ENCODE data around the gene PTPRK.

The PTPRK gene

DNA sequence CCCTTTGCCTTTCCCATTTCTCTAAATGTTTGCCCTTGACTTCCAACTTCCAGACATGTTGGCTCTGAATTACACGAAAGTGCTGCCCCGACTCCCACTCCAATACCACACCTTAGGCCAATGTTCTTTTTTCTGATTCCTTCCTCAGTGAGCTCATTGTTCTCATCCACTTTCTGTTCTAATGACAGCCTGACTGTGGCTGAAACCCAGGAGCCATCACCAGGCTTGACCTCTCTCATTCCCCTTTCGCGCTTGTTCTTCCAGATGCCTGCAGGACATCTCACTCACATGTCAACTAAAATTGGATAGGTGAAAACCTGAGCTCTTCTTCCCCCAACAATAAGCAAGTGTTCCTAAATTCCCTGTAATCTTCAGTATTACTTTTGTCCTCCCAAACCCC, 40.4 kb downstream of the PTPRK start:
- TF ChIP-seq, protein P1, sequence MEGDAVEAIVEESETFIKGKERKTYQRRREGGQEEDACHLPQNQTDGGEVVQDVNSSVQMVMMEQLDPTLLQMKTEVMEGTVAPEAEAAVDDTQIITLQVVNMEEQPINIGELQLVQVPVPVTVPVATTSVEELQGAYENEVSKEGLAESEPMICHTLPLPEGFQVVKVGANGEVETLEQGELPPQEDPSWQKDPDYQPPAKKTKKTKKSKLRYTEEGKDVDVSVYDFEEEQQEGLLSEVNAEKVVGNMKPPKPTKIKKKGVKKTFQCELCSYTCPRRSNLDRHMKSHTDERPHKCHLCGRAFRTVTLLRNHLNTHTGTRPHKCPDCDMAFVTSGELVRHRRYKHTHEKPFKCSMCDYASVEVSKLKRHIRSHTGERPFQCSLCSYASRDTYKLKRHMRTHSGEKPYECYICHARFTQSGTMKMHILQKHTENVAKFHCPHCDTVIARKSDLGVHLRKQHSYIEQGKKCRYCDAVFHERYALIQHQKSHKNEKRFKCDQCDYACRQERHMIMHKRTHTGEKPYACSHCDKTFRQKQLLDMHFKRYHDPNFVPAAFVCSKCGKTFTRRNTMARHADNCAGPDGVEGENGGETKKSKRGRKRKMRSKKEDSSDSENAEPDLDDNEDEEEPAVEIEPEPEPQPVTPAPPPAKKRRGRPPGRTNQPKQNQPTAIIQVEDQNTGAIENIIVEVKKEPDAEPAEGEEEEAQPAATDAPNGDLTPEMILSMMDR (conservative IDR thresholded peaks at IDR 0.05; ENCODE audit: low read length) = no peak
- H3K4me3 ChIP-seq (ENCODE audit: low read length) = no peak overlapping the region
- no peak for DNase-seq (ENCODE audit: low read depth)

DNA sequence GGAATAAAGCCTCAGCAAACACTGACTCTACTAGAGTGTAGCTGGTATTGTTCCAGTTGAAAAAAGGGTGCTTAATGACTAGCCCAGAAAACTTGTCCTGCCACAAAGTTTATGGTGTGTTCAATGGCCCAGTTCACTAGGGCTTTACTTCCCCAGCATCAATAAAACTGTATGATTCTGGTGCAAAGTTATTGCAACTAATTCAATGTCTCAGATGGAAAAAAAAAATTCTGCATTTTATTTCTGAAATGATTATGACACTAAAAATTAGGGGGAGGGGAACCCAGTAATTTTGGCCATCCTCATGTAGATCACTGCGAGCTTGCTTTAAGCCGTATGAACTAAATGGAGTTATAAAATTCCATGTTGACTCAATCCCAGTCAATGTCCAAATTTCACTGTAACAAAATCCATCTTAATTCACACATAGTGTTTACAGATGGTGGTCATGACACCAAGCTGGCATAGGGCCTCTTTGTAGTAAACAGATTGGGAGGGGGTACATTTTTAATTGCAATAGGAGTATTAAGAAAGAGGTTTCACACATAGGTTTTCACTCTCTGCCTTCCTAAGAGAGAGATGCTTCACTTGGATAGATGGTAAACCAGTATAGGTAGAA, 41.2 kb downstream of the PTPRK start:
- TF ChIP-seq, protein P1 (conservative IDR thresholded peaks at IDR 0.05; ENCODE audit: low read length) = no peak
- no peak for DNase-seq (ENCODE audit: low read depth)
- H3K4me3 ChIP-seq (ENCODE audit: low read length) = no peak overlapping the region

DNA sequence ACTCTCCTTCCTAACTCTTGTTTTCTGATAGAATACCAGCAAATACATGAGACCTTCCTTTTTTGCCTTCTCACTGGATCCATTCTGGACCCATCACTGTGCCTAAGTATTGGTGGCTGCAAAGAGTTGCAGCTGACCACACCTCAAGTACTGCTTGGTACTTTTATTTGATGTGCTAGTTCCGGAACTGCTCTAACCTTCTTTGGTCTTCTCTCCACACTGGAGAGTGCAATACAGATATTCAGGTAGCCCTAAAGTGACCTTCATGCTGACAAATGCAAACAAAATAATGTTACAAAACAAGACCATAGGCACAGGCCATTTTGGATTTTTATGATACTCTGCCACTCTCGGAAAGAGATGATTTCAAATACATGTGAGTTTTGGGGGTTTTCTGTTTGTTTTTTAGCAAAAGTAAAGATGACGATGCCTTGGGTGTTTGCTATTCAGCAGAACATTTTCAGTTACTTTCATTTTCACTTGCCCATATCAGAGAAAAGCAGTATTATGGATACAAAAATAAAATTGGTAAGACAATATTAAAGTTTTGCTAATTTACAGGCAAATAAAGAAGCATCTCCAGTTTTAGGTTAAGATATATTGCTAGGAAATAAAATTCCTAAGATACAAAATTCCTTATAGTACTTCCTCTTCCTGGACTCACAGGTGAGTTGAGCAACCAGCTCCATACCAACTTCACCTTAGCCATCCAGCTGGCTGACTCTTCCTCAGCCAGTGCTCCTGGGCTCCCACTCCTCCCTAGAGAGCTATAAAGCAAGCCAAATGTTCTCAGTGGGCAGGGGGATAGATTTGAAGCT, 42.0 kb downstream of the PTPRK start:
- H3K4me3 ChIP-seq (ENCODE audit: low read length) = peak overlapping the region; percentile 20
- no peak for DNase-seq (ENCODE audit: low read depth)
- TF ChIP-seq, protein P1 (conservative IDR thresholded peaks at IDR 0.05; ENCODE audit: low read length) = no peak

DNA sequence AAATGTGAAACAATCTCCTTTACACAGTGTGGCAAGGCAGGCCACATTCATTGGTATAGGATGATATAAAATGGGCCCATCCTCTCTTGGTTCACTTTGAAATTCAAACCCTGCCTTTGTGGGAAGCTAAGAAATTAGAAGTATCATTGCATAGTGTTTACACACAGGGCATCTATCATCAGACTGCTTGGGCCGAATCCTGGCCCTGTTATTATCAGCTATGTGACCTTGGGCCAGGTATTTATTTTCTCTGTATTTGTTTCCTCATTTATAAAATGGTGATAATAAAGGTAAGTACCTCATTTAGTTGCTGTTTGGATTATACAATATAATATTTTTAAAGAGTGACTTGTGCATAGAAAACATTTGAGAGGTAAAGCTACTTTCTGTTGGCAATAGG, 45.5 kb downstream of the PTPRK start:
- DNase-seq (ENCODE audit: low read depth) = no peak
- TF ChIP-seq, protein P1 (conservative IDR thresholded peaks at IDR 0.05; ENCODE audit: low read length) = no peak
- H3K4me3 ChIP-seq (ENCODE audit: low read length) = no peak overlapping the region

DNA sequence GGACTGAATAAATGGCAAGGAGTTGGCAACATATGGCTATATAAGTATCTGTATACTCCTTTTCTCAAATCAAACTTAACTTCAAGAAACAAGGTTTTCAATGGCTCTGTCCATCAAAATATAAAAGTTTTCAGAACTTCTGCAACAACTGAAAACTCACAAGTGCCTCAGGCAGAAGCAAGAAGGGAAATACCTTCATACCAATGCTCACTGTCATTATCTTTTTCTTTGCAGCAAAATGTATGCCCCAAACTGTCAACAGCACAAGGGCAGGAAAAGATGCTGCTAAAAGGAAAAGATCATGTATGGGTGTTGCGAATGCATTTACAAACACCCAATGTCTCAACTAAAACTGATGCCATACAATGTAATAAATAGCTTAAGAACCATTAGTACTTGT, 45.9 kb downstream of the PTPRK start:
- no peak overlapping the region for H3K4me3 ChIP-seq (ENCODE audit: low read length)
- peak; percentile 35 for DNase-seq (ENCODE audit: low read depth)
- TF ChIP-seq, protein P1 (conservative IDR thresholded peaks at IDR 0.05; ENCODE audit: low read length) = no peak

DNA sequence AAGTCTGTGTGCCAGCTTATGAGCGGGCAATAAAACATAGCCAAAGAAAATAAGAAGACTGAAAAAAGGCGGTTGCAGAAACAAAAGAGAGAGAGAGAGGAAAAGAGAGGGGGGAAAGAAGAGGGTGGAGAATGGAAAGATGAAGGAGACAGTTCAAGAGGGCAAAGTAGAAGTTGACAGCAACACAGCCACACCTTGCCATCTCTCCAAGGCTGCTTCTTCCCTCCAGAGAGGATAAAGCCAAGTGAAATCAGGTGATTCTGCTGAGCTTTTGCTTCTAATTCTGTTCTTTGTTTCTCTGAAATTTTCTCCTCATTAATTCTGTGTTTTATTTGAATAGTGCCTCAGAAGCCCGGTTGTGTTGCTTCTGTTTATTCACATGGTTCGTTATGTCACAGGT, 48.5 kb downstream of the PTPRK start:
- no peak for DNase-seq (ENCODE audit: low read depth)
- TF ChIP-seq, protein P1 (conservative IDR thresholded peaks at IDR 0.05; ENCODE audit: low read length) = no peak
- no peak overlapping the region for H3K4me3 ChIP-seq (ENCODE audit: low read length)

All from AG10803 (cell line).